T-helper 1 cell (primary cell): Measurements from ENCODE around the gene LRBA.
A peak's percentile ranks its signal among the peaks of the same experiment; 100 is the strongest.
"Not testable (repeated sequence)": the region's sequence is repeated elsewhere in the genome, so short reads cannot be mapped to it uniquely, and the experiment has no call there.

ENCODE experiments used
- DNase-seq, 5 donors: peaks; one replicate each; pipeline ENCODE4 v3.0.0-alpha.2; 2012 to 2020

The LRBA gene

DNA sequence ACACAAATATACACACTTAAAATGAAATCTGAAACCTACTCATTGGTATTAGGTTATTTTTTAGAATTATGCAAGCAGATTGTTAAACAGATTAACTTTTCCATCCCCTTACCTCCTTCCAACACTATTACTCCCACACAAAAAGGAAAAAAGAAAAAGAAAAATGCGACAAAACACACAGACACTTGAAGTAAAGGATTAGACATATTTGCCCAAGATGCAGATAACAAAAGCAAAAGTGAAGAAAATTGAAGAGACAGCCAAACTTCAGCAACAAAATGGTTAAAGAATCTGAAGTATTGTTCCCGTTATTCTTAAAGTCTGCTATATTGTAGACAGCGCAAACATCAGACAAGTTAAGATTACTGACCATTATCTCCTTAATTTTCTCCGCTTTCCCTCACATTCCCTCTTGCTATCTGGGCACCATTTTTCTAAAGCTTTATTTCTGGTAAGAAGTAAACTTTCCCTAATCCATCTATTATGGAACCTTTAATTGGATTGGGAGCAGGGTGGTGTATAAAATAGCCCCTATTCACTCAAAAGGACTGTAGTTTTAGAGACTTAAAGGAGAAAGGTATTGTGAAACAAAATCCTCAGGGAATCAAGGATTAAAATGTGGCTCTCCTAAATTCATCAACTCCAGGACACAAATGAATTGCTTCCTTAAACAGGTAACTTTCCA is 467.8 kb downstream of the LRBA start:
- DNase-seq: no peak

DNA sequence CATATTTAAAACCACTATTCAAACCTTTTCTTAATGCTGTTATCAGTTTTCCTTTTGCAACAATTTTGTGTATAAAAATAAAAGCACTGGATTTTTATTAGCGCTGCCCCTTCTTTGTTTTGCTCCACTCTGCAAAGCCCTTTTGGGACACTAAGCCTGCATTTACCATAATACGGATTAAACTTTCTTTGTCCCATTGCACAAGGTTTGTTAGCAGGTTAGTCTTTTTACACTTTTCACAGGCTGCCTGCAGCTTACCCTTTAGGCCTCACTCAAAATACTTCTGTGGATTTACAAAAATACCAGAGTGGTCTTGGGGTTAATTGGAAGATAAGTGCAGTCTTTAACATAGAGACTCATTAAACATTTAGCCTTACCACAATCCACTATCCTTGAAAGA is 468.8 kb downstream of the LRBA start:
- no peak for DNase-seq

DNA sequence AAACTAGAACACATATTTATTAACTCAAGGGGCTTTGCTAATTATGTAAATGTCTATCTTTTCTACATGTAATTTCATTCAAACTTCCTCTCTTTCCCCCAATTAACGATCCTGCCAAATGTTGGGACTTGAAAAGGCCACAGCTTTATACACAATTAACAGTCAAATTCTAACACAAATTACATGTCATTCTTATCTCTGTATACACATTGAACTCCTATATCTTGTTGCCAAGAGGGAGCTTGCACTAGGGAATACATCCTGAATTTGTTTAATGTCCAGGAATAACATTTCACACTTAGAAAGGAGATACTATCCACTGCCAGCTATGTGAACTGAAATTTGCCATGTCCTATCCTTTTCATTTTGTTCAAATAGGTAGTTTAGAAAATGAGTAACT is 472.0 kb downstream of the LRBA start:
- DNase-seq: no peak

DNA sequence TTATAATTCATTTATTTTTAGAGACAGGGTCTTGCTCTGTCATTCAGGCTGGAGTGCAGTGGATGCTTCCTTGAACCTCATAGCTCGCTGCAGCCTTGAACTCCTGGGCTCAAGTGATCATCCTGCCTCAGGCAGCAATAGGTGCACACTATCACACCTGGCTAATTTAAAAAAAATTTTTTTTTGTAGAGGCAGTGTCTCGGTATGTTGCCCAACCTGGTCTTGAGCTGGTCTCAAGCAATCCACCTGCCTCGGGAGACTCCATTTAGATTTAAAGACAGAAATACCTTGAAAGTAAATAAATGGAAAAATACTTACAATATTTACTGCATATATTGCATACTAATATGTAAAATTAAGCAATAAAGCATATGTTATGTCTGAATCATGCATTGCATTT is 473.4 kb downstream of the LRBA start:
- DNase-seq: no peak

DNA sequence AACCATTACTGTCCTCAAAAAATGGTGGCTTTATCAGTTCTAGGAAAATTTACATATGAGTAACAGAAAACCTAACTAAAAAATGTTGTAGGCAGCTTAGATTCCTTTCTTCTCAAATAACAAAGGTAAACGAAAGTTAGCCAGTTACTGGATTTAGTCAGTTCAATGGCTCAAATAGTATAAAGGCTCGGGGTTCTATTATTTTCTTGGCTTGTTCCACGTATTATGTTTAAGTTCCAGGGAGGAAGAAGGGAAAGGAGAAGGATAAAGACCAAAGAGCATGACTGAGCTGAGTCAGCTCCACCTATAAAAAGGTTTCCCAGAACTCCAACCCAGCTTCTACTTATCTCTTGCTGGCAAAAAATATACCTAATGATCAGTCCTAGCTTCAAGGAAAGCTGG is 474.1 kb downstream of the LRBA start:
- DNase-seq: no peak

DNA sequence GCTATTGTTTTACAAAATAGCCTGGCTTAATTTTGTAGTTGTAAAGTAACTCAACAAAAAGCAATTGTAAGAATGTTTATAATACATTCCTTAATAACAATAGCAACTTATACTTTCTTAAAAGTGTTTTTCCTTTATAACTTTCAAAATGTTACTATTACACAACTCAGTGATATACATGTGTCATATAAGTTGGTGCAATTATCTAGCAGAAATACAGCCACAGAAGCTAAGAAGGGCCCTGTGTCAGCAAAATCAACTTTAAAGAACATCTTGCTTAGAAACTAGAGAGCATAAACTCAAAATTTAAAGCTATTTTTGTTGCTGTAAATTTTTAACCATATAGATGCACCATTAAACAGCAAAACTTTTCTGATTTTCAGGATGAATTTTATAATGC is 474.5 kb downstream of the LRBA start:
- no peak for DNase-seq

DNA sequence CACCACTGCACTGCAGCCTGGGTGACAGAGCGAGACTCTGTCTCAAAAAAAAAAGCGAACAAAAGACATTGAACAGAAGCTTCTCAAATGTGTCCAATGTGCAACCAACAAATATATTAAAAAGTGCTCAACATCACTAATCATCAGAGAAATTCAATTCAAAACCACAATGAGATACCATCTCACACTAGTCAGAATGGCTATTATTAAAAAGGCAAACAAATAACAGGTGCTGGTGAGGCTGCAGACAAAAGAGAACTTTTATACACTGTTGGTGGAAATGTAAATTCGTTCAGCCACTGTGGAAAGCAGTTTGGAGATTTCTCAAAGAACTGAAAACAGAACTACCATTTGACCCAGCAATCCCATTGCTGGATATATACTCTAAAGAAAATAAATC is 477.2 kb downstream of the LRBA start:
- DNase-seq: not testable (repeated sequence)

DNA sequence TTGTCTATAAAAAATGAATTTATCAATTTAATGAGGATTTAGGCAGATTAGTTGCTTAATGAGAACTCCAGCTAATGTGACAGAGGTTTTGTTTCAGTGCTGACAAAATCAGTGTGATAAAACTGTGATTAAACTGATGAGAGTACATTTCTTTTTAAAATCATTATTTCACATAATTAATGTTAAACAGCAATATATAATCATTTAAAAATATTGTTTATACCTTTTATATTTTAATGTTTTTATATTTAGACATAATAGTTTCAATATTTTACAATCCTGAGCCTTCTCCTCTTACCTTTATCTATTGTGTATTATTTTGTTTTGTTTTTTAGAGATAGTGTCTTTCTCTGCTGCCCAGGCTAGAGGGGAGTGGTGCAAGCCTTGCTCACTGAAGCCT is 480.3 kb downstream of the LRBA start:
- DNase-seq: no peak

DNA sequence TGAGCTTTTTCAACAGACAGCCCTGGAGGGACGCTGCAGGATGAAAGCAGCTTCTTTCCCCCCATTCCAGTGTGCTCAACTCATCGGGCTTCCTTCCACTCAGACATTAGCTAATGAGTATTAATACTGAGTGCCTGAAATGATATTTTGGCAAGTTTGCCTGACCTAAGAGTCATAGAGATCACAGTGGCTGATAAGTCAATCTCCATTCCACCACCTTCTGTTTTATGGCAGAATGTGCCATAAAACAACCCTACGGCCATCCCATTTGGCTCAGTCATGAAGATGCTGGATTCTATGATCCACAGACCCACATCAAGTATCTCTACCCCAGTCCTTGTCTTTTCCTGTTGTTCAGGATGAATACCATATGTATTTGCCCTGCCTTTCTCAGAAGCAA is 481.4 kb downstream of the LRBA start:
- DNase-seq: no peak

DNA sequence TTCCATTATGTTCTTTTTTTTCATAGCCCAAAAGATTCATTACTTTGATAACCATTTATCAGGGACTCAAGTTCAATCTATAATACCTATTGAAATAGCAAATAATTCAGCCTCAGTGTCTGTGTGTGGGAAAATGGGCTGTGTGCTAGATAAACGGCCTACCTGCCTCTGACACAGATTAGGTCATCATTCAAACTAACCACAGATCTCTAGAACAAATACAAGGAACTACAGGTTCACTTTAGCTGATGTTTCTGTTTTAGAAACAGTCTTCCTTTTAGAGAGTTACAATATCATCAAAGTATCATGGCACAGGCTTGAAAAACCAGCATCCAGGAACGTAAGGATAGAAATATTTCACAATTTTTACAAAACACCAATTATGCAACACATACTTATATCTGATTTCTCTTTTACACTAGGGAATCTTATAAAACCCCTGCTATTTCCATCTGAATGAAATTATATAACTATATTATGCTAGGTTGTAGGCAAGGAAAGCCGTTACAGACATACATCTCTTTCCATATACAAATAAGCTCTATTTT is 489.7 kb downstream of the LRBA start:
- DNase-seq: no peak

DNA sequence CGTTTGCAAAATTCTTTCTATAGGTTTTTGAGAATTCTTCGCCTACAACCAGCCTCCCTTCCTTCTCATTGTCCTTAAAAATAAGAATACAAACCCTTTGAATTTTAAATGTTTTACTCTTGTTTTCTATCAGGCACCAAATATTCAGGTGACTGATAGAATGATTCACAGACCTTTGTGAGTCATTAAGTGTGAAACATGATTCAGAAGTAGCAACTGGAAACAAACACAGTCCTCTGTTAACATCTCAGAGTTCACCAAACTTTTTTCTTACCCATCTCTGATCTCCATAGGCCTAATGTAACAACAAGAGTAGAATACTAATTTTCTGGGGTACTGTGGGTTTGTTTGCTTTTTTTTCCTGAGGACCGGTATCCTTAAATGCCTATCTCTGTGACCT is 496.5 kb downstream of the LRBA start:
- peak in 1 of 5 donors; percentile 20 for DNase-seq

DNA sequence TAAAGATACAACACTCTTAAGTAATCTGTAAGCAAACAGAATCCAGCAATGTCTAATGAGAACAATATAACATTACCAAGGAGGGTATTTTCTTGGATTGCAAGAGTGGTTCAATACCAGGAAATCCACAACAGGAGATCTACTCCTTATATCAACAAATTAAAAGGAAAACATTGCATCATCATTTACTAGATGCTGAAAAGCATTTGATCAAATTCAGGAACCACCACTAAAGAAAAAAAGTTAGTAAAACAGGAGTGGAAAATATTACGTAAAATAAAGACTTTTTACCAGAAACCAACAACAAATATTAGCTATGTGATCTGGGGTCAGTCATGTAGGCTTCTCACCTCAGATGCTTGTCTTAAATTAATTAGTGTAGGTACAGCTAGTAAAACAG is 499.9 kb downstream of the LRBA start:
- no peak for DNase-seq

DNA sequence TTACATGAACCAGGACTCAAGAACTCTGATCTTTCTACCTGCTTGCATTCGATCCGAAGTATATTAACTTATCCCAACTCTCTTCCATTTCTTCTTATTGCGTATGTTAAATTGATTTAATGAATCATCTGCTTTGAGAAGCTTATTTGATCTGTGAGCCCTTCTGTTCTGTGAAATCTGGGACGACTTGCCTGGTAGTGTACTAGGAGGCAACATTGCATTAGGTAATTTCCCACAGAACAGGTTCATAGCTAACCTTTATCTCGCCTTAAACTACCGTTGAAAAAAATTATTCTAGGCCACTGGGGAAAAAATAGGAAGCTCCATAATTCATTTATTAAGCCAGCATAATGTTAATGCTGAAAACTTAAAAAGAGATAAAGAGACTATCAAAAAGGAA is 500.4 kb downstream of the LRBA start:
- no peak for DNase-seq

DNA sequence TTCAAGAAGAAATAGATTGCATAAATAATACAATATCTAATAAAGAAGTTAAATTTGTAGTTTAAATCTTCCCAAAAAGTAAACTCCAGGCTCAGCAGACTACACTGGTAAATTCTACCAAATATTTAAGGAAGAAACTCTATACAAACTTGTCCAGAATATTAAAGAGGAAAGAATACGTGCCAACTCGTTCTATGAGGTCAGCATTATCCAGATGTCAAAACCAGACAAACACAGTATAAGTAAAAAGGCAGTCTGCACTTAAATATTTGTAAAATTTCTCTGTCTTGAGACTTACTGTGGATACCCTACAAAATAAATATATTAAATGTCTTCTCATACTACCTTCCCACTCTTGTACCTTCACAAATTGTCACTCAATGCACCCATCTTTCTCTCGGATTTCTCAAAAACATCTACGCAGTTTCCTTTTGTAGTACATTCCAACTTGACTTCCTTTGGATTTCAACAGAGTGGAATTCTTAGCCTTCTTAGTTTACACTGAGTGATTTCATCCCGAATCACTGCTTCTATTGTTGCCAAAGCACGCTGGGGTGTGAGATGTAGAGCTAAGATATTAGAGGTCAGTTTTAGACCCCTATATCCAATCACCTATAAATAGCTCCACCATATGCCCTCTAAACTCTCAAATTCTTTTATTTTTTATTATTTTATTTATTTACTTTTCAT is 504.8 kb downstream of the LRBA start:
- no peak for DNase-seq

DNA sequence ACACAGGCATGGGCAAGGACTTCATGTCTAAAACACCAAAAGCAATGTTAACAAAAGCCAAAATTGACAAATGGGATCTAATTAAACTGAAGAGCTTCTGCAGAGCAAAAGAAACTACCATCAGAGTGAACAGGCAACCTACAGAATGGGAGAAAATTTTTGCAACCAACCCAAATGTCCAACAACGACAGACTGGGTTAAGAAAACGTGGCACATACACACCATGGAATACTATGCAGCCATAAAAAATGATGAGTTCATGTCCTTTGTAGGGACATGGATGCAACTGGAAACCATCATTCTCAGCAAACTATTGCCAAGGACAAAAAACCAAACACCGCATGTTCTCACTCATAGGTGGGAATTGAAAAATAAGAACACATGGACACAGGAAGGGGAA is 507.4 kb downstream of the LRBA start:
- DNase-seq: not testable (repeated sequence)

DNA sequence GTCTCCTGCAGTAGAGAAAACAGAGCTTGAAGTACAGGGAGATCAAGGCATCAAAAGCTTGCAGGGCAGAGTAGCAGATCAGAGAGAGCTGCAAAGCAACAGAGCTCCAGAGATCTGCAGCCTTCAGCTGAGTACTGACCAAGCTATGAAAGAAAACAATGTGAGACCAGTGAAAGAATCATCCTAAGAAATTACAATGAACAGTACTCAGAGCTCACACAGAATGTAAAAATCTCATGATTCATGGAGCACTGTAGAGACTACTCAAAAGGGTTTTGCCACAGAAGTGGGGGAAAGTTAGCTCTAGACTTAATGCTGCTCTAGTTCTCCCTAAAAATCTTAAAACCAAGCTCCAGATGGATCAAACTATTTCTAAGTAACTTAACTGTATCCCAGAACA is 513.1 kb downstream of the LRBA start:
- no peak for DNase-seq

DNA sequence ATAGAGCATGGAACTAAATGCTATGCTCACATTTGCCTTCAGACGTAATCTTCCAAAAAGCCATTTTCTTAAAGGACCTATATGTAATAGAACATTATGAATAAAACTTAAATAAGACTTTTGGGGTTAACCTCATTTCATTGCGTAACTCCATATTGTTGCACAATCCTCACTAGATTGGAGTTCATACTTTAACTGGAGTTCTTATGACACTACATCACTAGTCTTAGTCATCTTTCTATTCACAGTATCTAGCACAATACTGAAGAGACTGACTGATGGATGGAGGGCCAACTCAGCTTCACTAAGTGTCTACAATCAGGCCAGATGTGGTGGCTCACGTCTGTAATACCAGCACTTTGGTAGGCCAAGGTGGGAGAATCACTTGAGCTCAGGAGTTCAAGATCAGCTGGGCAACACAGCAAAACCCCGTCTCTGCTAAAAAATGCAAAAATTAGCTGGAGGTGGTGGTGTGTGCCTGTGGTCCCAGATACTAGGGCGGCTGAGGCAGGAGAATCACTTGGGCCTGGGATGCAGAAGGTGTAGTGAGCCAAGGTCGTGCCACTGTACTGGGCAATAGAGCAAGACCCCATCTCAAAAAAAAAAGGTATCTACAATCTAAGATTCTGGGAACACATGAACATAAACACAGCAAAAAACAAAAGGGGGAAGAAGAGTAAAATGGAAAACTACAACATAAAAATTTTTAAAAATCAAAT is 513.9 kb downstream of the LRBA start:
- DNase-seq: no peak

DNA sequence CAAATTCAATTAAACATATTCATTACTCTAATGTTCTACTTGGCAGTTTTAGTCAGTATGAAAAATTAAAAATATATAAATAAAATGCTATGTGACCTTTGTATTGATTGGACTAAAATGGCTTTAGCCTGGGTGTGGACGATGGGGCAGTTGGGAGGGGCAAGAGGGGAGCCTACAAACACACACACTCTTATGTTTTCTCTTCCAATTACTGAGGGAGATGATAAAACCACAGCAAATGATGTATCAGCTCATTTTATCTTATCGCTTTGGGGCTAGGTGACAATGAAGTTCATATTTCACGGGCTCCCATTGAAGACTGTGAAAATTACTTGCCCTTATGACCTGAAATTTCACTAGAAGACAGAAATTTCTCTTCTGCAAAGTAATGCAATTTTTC is 517.5 kb downstream of the LRBA start:
- DNase-seq: no peak

DNA sequence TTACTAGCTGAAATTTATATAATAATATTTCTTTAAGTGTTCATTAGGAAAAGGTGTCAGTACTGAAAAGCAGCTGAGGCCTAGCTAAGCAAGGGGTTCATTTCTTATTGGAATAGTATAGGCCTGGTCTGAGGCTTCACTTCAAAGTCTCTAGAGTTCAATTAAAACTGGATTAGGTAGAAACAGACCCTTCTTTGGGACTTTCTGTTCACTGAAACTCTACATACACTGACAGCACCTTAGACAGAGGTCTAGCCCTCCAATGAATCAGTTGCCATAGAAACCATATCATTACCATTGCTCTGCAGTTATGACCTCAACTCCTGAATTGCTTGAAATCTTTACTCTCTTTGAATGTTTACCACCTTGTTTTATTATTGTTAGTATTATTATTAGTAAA is 519.5 kb downstream of the LRBA start:
- no peak for DNase-seq

DNA sequence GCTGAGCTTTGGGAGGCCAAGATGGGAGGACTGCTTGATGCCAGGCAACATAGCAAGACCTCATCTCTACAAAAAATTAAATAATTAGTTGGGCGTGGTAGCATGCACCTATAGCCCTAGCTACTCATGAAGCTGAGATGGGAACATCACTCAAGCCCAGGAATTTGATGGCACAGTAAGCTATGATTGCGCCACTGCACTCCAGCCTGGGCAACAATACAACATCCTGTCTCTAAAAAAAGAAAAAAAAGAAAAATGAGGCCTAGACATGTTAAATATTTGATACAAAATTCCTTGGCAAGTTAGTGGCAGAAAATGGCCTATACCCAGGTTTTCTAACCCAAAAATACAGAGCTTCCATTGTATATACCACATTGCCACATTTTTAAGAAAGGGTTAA is 521.2 kb downstream of the LRBA start:
- DNase-seq: no peak

DNA sequence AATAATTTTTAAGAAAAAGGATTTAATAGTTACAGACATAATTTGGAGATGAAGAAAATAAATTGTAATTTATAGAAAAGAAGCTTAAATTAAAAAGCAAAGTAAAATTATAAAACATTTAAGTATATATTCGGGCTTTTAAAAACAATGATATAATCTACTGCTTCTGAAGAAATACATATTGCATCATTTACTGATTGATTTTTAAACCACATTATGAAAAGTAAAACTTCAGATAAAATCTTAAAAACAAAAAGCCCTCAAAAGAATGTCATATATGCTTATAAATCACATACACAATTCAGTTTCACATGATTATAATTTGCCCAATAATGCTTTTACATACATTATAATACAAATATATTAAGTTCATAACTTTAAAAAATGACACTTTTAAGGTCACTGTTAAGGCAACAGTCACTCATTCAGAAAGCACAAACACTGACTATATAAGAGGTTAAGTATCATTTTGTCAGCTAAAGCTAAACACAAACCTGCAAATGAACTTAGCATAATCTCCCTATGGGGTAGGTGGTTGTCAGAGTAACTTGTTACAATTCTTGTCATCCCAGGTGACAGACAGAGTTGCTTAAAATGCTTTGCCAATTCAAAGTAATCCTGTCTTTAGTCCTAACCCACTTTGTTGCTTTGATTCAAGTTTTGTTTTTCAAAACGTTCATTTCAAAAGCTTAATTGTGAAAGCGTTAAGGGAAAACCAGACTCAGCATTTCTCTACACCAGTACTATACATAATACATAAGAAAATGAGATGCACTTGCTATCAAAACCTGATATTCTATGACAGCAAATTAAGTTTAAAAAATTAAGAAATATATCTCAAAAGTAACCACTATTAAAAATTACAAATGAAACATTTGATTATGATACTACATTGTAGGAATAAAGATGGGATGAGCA is 523.7 kb downstream of the LRBA start:
- DNase-seq: peak in 1 of 5 donors; percentile 2

DNA sequence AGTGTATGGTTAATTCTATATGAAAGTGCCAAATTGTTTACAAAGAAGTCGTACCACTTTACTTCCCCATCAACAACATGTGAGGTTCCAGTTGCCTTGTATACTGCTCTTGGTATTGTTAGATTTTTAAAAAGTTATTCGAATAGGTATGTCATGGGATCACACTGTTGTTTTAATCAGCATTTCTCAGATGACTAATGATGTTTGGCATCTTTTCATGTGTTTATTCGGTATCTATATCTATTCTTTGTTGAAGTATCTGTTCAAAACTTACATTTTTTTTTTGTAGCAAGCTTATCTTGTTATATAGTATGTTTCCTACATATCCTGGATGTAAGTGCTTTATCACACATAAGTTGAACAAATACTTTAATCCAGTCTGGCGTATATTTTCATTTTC is 532.5 kb downstream of the LRBA start:
- no peak for DNase-seq

DNA sequence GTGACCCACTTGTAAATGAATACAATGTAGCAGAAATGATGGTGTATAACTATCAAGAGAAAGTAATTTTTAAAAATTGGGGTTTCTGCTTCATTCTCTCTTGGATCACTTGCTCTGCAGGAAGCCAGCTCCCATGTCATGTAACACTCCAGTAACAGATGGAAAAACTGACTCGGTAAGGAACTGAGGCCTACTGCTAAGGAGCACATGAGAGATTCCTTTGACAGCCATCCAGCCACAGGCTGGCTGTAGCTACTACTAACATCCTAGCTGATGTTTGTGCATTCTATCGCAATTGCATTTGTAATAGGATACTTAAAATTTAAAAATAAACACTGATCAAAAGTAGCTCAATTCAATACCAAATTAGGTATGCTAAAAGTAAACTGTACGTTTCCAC is 535.4 kb downstream of the LRBA start:
- no peak for DNase-seq
